Measurements from ENCODE around the gene HOXA6. TPM values are rescaled to one million over a fixed set of nuclear protein-coding genes. Genes with fewer than 3 reads are reported as not detected.

Gene HOXA6
- total and polyA plus RNA-seq, 10 of the 15 experiments (the other 5 are each of a cell fraction or from before 2014, with no cell fraction given): 0.08 TPM; not detected in 9

GRCh38 chr7:27140126-27140857, 7.3 kb downstream of the HOXA6 start:
- Histone ChIP-seq H2AFZ (ENCODE audit: control insufficient read depth, low read depth, low read length) (no peak overlapping the region), H3K36me3 (ENCODE audit: control insufficient read depth in 2 of 2, insufficient read depth in 2 of 2, low read length in 1 of 2) (no peaks in the 10 kb centered on the region), H4K20me1 (ENCODE audit: control insufficient read depth, insufficient read depth) (no peaks in the 10 kb centered on the region), H3K79me2 (ENCODE audit: control insufficient read depth, insufficient read depth, low read length) (no peaks in the 10 kb centered on the region), H3K4me3 (no peak overlapping the region), H3K9ac (ENCODE audit: control insufficient read depth, insufficient read depth, low read length) (no peak overlapping the region), H3K4me1 (ENCODE audit: control insufficient read depth, insufficient read depth, low read length) (no peaks in the 10 kb centered on the region; the same call in 1 of the 2 replicates), H3K27me3 (replicated peaks in 1 of 2; ENCODE audit: control insufficient read depth in 2 of 2, insufficient read depth in 2 of 2, low read length in 1 of 2) (peaks cover 0 to 7% of the 10 kb centered on the region in 2 experiments; a peak in 2 of 4 replicates), H3K9me3 (replicated peaks; ENCODE audit: control insufficient read depth, insufficient read depth, low read length) (no peaks in the 10 kb centered on the region; the same call in 2 of the 3 replicates), H3K4me2 (ENCODE audit: control insufficient read depth, insufficient read depth) (no peak overlapping the region), H3K27ac (ENCODE audit: control insufficient read depth, insufficient read depth) (no peak overlapping the region)
- ChIA-PET POLR2A (no interaction called here), RAD21 (ENCODE audit: unreplicated experiment) (no interaction called here), SMC1A (ENCODE audit: uncharacterized antibody, unreplicated experiment) (interaction anchor here (1.7 kb wide), 1 partner anchor 10 kb away, joined by 8 read pairs; no protein-coding TSS in a partner anchor), CTCF (no interaction called here)
- ATAC-seq (no peak), DNase-seq (ENCODE audit: low read depth, low spot score) (no peak), FAIRE-seq (no peak)
- TF ChIP-seq MYB (IDR thresholded peaks at IDR 0.05; ENCODE audit: borderline replicate concordance, low read depth, low read length) (no peak), EGR1 (IDR thresholded peaks at IDR 0.05; ENCODE audit: borderline replicate concordance in 1 of 2, low read depth in 2 of 2, low read length in 2 of 2) (no peak), RFX5 (IDR thresholded peaks at IDR 0.05; ENCODE audit: low read depth, low read length) (no peak), IKZF1 (conservative IDR thresholded peaks at IDR 0.05) (no peak), EZH2 (IDR thresholded peaks at IDR 0.05; ENCODE audit: borderline replicate concordance, control insufficient read depth, low read depth, low read length) (no peak), HDAC6 (IDR thresholded peaks at IDR 0.05; ENCODE audit: unreplicated experiment) (no peak), SP1 (IDR thresholded peaks at IDR 0.05; ENCODE audit: low read depth, low read length) (no peak)
- TF ChIP-seq, protein P1, sequence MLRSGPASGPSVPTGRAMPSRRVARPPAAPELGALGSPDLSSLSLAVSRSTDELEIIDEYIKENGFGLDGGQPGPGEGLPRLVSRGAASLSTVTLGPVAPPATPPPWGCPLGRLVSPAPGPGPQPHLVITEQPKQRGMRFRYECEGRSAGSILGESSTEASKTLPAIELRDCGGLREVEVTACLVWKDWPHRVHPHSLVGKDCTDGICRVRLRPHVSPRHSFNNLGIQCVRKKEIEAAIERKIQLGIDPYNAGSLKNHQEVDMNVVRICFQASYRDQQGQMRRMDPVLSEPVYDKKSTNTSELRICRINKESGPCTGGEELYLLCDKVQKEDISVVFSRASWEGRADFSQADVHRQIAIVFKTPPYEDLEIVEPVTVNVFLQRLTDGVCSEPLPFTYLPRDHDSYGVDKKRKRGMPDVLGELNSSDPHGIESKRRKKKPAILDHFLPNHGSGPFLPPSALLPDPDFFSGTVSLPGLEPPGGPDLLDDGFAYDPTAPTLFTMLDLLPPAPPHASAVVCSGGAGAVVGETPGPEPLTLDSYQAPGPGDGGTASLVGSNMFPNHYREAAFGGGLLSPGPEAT (IDR thresholded peaks at IDR 0.05; ENCODE audit: low read depth): no peak
- intact Hi-C loops (cut with micrococcal nuclease; ENCODE audit: unreplicated experiment): no loop called here
- in situ Hi-C loops (cut with MboI): no loop called here
- 62% methylated on average over 15 of the region's 15 CpGs for WGBS (ENCODE audit: insufficient coverage, insufficient replicate concordance, low lambda C conversion rate, missing lambda C conversion rate)
- no TSS peak for BruUV-seq (replicated peaks)

Measured in GM12878 (cell line).